EH (cell line): ENCODE data around the gene SACS.

Experiments
- DNase-seq: peaks from one replicate; pipeline ENCODE4 v3.0.0-alpha.2; 2015; ENCODE audit warnings: low read depth

SACS gene, protein sequence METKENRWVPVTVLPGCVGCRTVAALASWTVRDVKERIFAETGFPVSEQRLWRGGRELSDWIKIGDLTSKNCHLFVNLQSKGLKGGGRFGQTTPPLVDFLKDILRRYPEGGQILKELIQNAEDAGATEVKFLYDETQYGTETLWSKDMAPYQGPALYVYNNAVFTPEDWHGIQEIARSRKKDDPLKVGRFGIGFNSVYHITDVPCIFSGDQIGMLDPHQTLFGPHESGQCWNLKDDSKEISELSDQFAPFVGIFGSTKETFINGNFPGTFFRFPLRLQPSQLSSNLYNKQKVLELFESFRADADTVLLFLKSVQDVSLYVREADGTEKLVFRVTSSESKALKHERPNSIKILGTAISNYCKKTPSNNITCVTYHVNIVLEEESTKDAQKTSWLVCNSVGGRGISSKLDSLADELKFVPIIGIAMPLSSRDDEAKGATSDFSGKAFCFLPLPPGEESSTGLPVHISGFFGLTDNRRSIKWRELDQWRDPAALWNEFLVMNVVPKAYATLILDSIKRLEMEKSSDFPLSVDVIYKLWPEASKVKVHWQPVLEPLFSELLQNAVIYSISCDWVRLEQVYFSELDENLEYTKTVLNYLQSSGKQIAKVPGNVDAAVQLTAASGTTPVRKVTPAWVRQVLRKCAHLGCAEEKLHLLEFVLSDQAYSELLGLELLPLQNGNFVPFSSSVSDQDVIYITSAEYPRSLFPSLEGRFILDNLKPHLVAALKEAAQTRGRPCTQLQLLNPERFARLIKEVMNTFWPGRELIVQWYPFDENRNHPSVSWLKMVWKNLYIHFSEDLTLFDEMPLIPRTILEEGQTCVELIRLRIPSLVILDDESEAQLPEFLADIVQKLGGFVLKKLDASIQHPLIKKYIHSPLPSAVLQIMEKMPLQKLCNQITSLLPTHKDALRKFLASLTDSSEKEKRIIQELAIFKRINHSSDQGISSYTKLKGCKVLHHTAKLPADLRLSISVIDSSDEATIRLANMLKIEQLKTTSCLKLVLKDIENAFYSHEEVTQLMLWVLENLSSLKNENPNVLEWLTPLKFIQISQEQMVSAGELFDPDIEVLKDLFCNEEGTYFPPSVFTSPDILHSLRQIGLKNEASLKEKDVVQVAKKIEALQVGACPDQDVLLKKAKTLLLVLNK (N-terminal part only)

DNA sequence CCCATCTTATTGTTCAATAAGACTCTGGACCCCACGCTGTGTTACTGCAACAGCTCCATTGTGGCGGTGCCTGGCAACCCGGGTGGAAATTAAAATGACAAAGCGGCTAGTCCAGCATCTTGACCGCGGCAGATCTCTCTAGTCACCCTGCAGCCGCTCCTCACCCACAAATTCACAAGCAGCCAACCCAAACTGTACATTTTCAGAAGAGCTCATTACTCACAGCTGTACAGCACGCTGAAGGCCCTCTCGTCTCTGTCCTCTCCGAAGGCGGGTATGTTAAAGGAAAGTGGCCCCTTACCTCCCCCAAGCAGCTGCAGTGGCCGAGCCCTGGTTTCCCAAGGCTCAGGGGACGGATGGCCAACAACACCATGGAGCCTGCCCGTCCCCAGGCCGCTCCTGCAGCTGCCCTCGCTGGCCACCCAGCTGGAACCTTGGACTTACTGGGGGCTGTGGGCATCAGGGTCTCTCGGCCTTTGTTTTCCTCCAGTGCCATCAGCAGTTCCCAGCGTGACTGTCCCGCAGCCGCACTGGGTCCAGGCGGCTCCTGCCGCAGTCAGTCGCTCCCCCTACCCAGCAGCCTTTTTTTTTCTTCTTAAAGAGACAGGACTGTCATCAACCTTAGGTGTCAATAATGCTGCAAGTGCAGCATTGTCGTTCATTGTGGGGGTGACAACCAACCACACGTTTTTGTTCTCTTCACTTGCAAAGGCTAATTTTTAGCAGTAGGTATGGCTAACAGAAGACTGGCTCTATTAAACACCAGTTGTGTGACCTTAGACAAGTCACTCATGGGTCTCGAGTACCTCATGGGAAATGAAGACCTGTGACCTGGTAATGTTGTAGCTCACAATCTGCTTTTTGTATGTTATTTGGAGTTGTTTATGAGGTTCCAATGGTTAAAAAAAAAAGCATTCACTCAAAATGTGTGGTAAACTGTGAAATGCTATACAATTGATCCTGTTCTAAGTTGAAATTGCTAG is at the start of gene SACS:
SACS (minus strand) TSS at position 532 of the 983 bp plus-strand sequence. CDS start 22,463 bp downstream, outside the sequence.
- DNase-seq: peak; percentile 77

DNA sequence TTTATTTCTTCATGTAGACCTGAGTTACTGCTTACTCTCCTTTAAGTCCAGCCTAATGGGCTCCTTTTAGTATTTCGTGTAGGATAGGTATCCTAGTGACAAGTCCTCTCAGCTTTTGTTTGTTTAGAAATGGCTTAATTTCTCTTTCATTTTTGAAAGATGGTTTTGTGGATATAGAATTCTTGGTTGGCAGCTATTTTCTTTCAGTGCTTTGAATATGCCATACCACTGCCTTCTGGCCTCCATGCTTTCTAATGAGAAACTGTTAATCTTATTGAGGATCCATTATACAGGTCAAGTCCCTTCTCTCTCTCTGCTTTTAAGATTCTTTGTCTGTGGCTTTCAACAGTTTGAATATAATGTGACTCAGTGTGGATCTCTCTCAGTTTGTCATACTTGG is 46.8 kb upstream of the SACS start:
- DNase-seq: no peak

GRCh38 chr13:23477101-23477500 is 43.6 kb upstream of the SACS start:
- DNase-seq: peak; percentile 43

GRCh38 chr13:23473221-23473620 is 39.7 kb upstream of the SACS start:
- DNase-seq: no peak

DNA sequence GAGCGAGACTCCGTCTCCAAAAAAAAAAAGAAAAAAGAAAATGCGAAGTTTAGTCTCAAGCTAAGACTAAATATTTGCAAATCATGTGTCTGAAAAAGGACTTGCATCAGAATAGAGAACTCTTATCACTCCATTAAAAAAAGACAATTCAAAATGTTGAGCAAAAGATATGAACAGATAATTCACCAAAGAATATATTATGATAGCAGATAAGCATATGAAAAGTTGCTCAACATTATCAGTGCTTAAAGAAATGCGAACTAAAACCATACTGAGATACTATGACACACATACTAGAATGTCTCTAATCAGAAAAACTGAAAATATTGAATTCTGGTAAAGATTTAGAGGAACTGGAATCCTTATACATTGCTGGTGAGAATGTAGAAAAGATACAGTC is 38.7 kb upstream of the SACS start:
- no peak for DNase-seq

- peak; percentile 73 for DNase-seq
Measured at GRCh38 chr13:23470790-23471614, 37.5 kb upstream of the SACS start.

DNA sequence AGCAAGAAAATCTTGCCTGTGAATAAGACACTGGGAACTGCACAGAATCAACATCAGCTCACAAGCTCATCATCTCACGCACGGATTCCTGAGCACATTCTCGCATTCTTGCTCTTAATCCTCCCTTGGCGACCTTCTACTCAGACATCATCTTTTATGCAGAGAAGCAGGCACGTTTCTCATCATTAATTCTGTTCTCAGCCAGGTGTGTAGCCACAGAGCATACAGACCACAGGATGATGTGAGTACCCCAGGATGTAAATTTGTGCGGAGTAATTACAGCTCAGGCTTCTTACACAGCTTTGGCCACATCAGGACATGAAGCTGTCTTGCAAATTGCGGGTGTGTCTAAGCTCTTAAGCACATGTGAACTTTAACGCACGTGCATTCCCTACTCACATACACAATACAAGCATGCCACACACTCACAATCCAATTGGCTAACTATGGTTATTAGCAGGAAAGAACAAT is 36.5 kb upstream of the SACS start:
- DNase-seq: peak; percentile 97

- DNase-seq: peak; percentile 62
Measured at GRCh38 chr13:23468811-23469210, 35.3 kb upstream of the SACS start.

DNA sequence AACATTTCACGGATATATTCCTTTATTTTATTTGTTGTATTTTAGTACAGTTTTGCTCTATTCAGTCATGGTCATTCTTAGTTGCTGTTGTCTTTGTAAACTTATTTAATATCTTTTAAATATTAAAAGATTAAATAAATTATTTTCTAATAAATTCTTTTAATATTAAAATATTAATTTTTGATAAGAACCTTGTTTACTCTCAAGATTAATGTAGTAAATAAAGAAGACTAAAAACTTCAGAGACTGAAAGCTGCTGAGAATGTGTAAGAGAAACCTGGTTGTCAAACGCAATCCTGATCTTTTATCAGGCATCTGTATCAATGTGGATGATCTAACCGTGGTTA is 34.4 kb upstream of the SACS start:
- DNase-seq: no peak

GRCh38 chr13:23467048-23467931 is 33.8 kb upstream of the SACS start:
- peak; percentile 91 for DNase-seq

DNA sequence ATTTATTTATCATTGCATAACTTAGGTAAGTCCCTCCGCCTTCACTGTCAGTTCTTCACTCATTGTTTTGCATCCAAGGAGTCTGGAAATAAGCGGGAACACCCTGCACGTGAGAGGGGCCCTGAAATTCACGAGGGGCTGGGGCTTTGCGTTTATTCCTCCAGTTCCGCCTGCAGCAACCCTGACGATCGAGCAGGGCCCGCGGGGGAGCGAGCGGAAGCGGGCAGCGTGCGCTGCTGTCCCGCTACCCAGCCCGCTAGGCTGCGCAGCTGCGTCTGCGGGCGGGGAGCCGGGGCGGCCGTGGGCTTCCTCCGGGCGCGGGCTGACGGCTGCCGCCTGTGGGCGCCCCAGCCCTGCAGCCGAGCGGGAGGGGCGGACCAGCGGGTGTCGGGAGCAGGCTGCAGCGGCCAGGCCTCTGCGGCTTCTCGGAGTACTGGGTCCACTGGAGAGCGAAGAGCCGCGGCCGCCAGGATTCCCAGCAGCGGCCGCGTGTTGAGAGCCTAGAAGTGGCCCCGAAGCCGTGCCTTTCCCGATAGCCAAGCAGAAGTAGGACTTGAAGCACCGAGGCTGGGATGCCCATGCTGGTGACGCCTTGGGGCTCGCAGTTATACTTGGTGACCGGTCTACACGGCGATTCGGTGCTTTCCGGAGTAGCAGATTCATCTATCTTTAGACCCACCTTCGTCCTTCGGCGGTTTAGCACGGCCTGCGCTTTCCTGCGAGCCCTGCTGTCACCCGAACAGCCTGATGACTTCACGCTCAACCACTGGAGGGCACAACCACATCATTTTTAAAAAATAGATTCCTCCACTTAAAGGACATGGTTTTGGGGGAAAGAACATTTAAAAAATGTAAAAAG is 32.9 kb upstream of the SACS start:
- peak; percentile 84 for DNase-seq

GRCh38 chr13:23463661-23464060 is 30.2 kb upstream of the SACS start:
- DNase-seq: peak; percentile 44

- DNase-seq: peak; percentile 56
Measured at GRCh38 chr13:23462815-23463559, 29.5 kb upstream of the SACS start.

- no peak for DNase-seq
Measured at GRCh38 chr13:23461544-23461943, 28.0 kb upstream of the SACS start.

GRCh38 chr13:23460921-23461320 is 27.4 kb upstream of the SACS start:
- DNase-seq: no peak

DNA sequence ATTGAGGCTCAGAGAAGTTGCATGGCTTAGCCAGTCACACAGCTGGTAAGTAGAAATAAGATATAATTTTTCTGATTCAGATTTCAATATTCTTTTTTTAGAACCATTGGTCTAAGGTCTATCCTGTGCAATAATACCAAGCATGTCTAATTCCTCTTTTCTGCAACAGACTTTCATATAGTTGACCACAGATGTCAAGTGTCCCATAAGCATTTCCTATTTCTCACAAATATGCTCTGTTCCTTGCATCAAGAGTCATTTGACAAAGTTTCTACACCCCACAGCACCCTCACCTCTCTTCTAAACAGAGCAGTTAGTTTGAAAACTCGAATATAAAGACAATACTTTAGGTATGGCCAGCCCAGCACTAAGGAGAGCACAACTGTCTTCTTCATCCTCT is 26.8 kb upstream of the SACS start:
- no peak for DNase-seq

GRCh38 chr13:23458989-23459388 is 25.5 kb upstream of the SACS start:
- no peak for DNase-seq
